Germinal center (tissue), 1 donor: ENCODE measurements around the gene ARNT2.
"Not testable (repeated sequence)": the region's sequence is repeated elsewhere in the genome, so short reads cannot be mapped to it uniquely, and the experiment has no call there.

ENCODE experiments used
- DNase-seq: peaks from one replicate; pipeline ENCODE4 v3.0.0; 2012; ENCODE audit warnings: mixed read lengths, low spot score

ARNT2 gene

GRCh38 chr15:80491163-80491847 is 87.1 kb downstream of the ARNT2 start:
- no peak for DNase-seq

GRCh38 chr15:80492409-80492808 is 88.2 kb downstream of the ARNT2 start:
- DNase-seq: no peak

- no peak for DNase-seq
Observed at GRCh38 chr15:80492874-80493273, 88.7 kb downstream of the ARNT2 start.

- no peak for DNase-seq
Observed at GRCh38 chr15:80494351-80494751, 90.2 kb downstream of the ARNT2 start.

- DNase-seq: no peak
Observed at GRCh38 chr15:80494756-80495155, 90.6 kb downstream of the ARNT2 start.

- DNase-seq: no peak
Observed at GRCh38 chr15:80495401-80495942, 91.3 kb downstream of the ARNT2 start.

- no peak for DNase-seq
Observed at GRCh38 chr15:80496096-80496495, 91.9 kb downstream of the ARNT2 start.

- no peak for DNase-seq
Observed at GRCh38 chr15:80497221-80497620, 93.0 kb downstream of the ARNT2 start.

- no peak for DNase-seq
Observed at GRCh38 chr15:80498652-80499051, 94.5 kb downstream of the ARNT2 start.

GRCh38 chr15:80500021-80500420 is 95.8 kb downstream of the ARNT2 start:
- no peak for DNase-seq

GRCh38 chr15:80501476-80501875 is 97.3 kb downstream of the ARNT2 start:
- no peak for DNase-seq

GRCh38 chr15:80502782-80503181 is 98.6 kb downstream of the ARNT2 start:
- no peak for DNase-seq

- DNase-seq: no peak
Observed at GRCh38 chr15:80503319-80503952, 99.3 kb downstream of the ARNT2 start.

GRCh38 chr15:80504931-80505330 is 100.7 kb downstream of the ARNT2 start:
- DNase-seq: no peak

GRCh38 chr15:80506286-80506893 is 102.2 kb downstream of the ARNT2 start:
- no peak for DNase-seq

GRCh38 chr15:80507131-80507530 is 102.9 kb downstream of the ARNT2 start:
- DNase-seq: no peak

GRCh38 chr15:80507638-80508316 is 103.6 kb downstream of the ARNT2 start:
- DNase-seq: no peak

GRCh38 chr15:80508783-80509182 is 104.6 kb downstream of the ARNT2 start:
- no peak for DNase-seq

- DNase-seq: no peak
Observed at GRCh38 chr15:80509800-80510199, 105.6 kb downstream of the ARNT2 start.

GRCh38 chr15:80510985-80511384 is 106.8 kb downstream of the ARNT2 start:
- DNase-seq: not testable (repeated sequence)

- no peak for DNase-seq
Observed at GRCh38 chr15:80512726-80513660, 108.8 kb downstream of the ARNT2 start.
